Fibroblast of pulmonary artery (primary cell): ENCODE measurements around the gene ARHGAP6.

Experiments used
- DNase-seq: peaks from one replicate; pipeline ENCODE4 v3.0.0-alpha.2; 2010; ENCODE audit warnings: low read depth
- H3K4me3 ChIP-seq: replicated peaks from 2 replicates; pipeline ENCODE4 v1.5.1; 2011; ENCODE audit warnings: low read depth, mild to moderate bottlenecking, control low read depth, low read length, moderate library complexity
- CTCF ChIP-seq: IDR thresholded peaks from 2 replicates; pipeline ENCODE4 v1.5.1; 2011; ENCODE audit warnings: mild to moderate bottlenecking, control low read depth, low read length, inconsistent platforms; ENCODE audit errors: missing control alignments

Gene ARHGAP6

GRCh38 chrX:11698702-11699101 is 33.0 kb upstream of the ARHGAP6 start:
- H3K4me3 ChIP-seq = no peak overlapping the region
- DNase-seq = peak; percentile 18
- TF ChIP-seq CTCF = no peak

DNA sequence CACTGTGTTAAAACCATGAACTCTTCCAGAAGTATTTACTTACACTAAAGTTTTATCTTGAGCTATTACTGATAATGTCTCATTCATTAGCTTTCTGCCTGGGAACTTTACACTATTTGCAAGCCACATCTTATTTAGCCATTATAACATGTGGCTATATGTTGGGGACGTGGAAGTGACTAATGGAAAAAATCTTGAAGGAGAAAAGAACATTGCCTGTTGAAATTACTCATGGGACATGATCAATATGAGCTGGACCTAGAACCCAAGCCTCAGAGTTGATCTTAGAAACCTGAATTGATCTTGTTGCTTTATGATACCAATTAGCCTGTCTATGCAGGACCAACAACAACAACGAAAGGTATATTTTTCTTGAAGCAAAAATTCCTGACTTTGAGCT is 22.5 kb upstream of the ARHGAP6 start:
- no peak for TF ChIP-seq CTCF
- DNase-seq = no peak
- no peak overlapping the region for H3K4me3 ChIP-seq

DNA sequence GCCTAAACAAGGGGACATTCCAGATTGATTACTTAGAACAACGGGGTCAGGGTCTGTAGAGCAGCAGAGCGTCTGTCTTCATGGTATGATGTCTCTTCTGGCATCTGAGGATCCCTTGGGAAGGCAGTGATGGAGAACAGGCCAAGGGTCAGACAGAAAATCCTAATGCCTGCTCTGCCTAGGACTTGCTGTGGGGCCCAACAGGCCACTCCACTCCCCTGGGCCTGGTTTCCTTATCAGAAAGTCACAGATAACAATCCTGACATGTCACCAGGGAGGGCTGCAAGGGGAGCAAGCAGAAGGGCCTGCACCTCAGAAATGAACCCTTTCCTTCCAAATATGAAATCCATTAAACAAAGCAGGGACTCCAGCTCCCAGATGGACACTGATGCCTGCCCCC is 21.4 kb upstream of the ARHGAP6 start:
- H3K4me3 ChIP-seq = no peak overlapping the region
- no peak for DNase-seq
- no peak for TF ChIP-seq CTCF

DNA sequence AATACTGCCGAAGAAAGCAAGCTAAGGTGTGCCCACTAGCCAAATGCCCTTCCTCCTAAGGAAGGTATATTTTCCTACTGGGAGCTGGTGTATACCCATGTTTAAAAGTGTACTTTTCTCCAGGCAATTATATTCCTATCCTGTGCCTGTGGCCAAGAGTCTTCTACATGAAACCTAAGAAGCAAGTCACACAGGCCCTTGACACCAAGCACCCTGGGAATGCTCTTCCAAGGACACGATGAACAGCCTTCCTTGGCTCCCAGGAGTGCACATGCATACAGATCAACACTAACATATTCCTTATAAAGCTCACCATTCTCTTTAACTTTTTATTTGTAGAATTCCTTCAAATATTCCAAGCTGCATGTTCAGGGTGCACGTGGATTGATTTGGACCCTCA is 17.3 kb upstream of the ARHGAP6 start:
- TF ChIP-seq CTCF = no peak
- DNase-seq = no peak
- H3K4me3 ChIP-seq = no peak overlapping the region

DNA sequence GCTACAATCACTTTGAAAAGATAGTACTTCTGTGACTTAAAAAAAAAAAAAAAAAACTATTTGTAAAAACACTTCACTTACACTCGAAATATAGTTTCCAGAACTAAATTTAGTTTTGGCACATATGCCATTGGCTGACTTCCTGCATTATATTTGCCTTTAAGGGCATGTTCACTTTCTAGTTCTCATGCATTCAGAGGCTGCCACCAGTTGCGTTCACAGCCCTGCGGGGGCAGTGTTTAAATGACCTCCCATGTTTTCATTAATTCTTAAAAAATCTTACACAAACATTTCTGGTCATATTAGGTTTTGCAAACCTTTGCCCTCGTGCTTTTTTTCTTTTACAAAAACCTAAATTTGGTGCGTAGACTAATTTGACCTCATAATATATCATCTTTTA is 12.4 kb upstream of the ARHGAP6 start:
- no peak overlapping the region for H3K4me3 ChIP-seq
- DNase-seq = no peak
- TF ChIP-seq CTCF = peak; percentile 35

GRCh38 chrX:11672213-11672612 is 6.5 kb upstream of the ARHGAP6 start:
- no peak for DNase-seq
- no peak overlapping the region for H3K4me3 ChIP-seq
- no peak for TF ChIP-seq CTCF

DNA sequence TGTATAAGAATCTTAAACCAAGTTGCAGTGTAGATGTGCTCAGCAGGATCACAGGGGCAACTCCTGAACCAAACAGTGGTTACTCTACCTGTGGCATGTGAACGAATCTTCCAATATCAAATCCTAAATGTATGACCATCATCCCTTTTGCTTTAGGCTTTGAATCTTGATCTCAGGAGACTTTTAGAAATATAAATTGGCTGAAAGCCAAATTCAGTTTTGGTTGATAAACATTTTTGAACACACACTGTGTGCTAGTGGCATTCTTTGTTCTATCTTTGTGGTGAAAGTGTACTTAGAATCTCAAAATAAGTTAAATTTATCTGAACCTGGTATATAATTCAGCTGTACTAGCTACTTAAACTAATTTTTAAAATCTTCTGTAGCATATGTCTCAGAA is 4.6 kb upstream of the ARHGAP6 start:
- no peak for TF ChIP-seq CTCF
- no peak for DNase-seq
- no peak overlapping the region for H3K4me3 ChIP-seq
